CD4-positive, alpha-beta T cell (primary cell): ENCODE data around the gene HMGN2. TPM values are rescaled to one million over a fixed set of nuclear protein-coding genes. Genes with fewer than 3 reads are reported as not detected.

Experiments used
- ATAC-seq: fragments of 200-7000 bp; cut with Tn5 transposase; one replicate; pipeline ENCODE4 v1.10.0; 2022; ENCODE audit warnings: mild to moderate bottlenecking; ENCODE audit not compliant: poor library complexity
- CTCF ChIA-PET: fragments of 350-600 bp; sonication (Branson Sonifier 250); formaldehyde crosslinking; loops from one replicate; lab custom pipeline; 2021; ENCODE audit warnings: antibody characterized with exemption, inconsistent platforms; lab: Charles Lee
- POLR2A ChIA-PET: fragments of 350-600 bp; sonication (Branson Sonifier 250); formaldehyde crosslinking; loops from one replicate; lab custom pipeline; 2021; ENCODE audit warnings: antibody characterized with exemption, inconsistent platforms; lab: Charles Lee
- DNase-seq, 14 experiments: peaks; one replicate each; pipeline ENCODE4 v3.0.0-alpha.2; 2013 to 2020; ENCODE audit warnings: mixed read lengths in 2 of 14
- H3K27ac ChIP-seq, 2 donors: one replicate each; pipeline versions ENCODE4 v1.5.1 to v1.7.0; 2013; ENCODE audit warnings: low read length in 2 of 2, low read depth in 1 of 2, mild to moderate bottlenecking in 1 of 2
- H3K27me3 ChIP-seq, 2 experiments: 1 replicate in 1 of 2; 2 replicates in 1 of 2; pipeline versions ENCODE4 v1.6.1 to v1.7.0; 2013; ENCODE audit warnings: low read length in 2 of 2, control low read depth in 1 of 2, mild to moderate bottlenecking in 1 of 2, moderate library complexity in 1 of 2; ENCODE audit not compliant: insufficient read depth in 2 of 2, control insufficient read depth in 1 of 2
- H3K36me3 ChIP-seq: one replicate; pipeline ENCODE4 v1.6.1; 2013; ENCODE audit warnings: low read length, control low read depth; ENCODE audit not compliant: insufficient read depth
- H3K4me1 ChIP-seq: one replicate; pipeline ENCODE4 v1.6.1; 2013; ENCODE audit warnings: low read length, control low read depth; ENCODE audit not compliant: insufficient read depth
- H3K4me3 ChIP-seq: one replicate; pipeline ENCODE4 v1.5.1; 2013; ENCODE audit warnings: mild to moderate bottlenecking, low read length, moderate library complexity
- H3K9me3 ChIP-seq, 2 experiments: 1 replicate in 1 of 2; 2 replicates in 1 of 2; pipeline versions ENCODE4 v1.6.1 to v1.7.0; 2013; ENCODE audit warnings: low read length in 2 of 2, mild to moderate bottlenecking in 2 of 2, control low read depth in 1 of 2, moderate library complexity in 1 of 2; ENCODE audit not compliant: control insufficient read depth in 1 of 2, insufficient read depth in 1 of 2
- H3K27ac Mint-ChIP-seq: one replicate; pipeline ENCODE4 v1.8.0; 2020; ENCODE audit warnings: mixed read lengths
- H3K27me3 Mint-ChIP-seq: one replicate; pipeline ENCODE4 v1.8.0; 2021; ENCODE audit warnings: mixed read lengths
- H3K36me3 Mint-ChIP-seq: one replicate; pipeline ENCODE4 v1.8.0; 2021; ENCODE audit warnings: low read depth, mixed read lengths
- H3K4me1 Mint-ChIP-seq: one replicate; pipeline ENCODE4 v1.8.0; 2021; ENCODE audit warnings: low read depth, mixed read lengths
- H3K4me3 Mint-ChIP-seq: one replicate; pipeline ENCODE4 v1.8.0; 2020; ENCODE audit warnings: mild to moderate bottlenecking, mixed read lengths
- H3K9me3 Mint-ChIP-seq: one replicate; pipeline ENCODE4 v1.8.0; 2020; ENCODE audit warnings: mixed read lengths
- intact Hi-C, 2 experiments: fragments of 100-400 bp; cut with DNase I in 1 of 2; cut with micrococcal nuclease in 1 of 2; formaldehyde crosslinking; loops; one replicate each; pipeline versions ENCODE4 v1.15.1 to v1.9.0; 2023 to 2025; cut with DNase I, micrococcal nuclease
- total RNA-seq, 174 experiments: library from RNA in 2 of 174; stranded (reverse) in 2 of 174; gene quantifications; one replicate each; pipeline ENCODE4 v1.2.3 and lab custom pipeline; 2021 to 2026
- TF ChIP-seq, protein P1 (sequence below): fragments of 200-600 bp; IDR thresholded peaks from one replicate; pipeline ENCODE4 v1.8.0; 2022; ENCODE audit warnings: antibody characterized with exemption, mild to moderate bottlenecking

Gene HMGN2
- total RNA-seq, 2 experiments from 2014 or later: 323 to 330 TPM

DNA sequence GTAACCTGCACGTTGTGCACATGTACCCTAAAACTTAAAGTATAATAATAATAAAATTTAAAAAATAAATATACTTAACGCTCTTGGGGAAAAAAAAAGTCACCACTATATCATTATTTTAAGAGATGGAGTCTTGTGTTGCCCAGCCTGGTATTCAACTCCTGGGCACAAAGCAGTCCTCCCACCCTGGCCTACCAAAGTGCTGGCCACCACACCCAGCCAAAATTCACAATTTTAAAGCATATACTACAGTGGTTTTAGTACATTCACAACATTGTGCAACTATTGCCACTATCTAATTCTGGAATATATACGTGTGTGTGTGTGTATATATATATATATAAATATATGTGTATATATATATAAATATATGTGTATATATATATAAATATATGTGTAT lies 5.9 kb downstream of the HMGN2 start:
- ChIA-PET CTCF (interaction anchor here (0.6 to 1.3 kb wide), 2 partner anchors 9 to 22 kb away, joined by 3 to 4 read pairs; no protein-coding TSS in a partner anchor), POLR2A (no interaction called here)
- Mint-ChIP-seq H3K27ac (peak overlapping the region; percentile 19), H3K4me3 (no peak overlapping the region), H3K9me3 (no peaks in the 10 kb centered on the region), H3K4me1 (peaks cover 35% of the 10 kb centered on the region), H3K36me3 (peaks cover 75% of the 10 kb centered on the region), H3K27me3 (no peaks in the 10 kb centered on the region)
- no peak overlapping the region for H3K4me3 ChIP-seq
- ATAC-seq: no peak
- H3K27ac ChIP-seq: no peak overlapping the region
- intact Hi-C loops: no loop called here
- peaks cover 47% of the 10 kb centered on the region for H3K36me3 ChIP-seq
- H3K27me3 ChIP-seq: no peaks in the 10 kb centered on the region
- TF ChIP-seq, protein P1, sequence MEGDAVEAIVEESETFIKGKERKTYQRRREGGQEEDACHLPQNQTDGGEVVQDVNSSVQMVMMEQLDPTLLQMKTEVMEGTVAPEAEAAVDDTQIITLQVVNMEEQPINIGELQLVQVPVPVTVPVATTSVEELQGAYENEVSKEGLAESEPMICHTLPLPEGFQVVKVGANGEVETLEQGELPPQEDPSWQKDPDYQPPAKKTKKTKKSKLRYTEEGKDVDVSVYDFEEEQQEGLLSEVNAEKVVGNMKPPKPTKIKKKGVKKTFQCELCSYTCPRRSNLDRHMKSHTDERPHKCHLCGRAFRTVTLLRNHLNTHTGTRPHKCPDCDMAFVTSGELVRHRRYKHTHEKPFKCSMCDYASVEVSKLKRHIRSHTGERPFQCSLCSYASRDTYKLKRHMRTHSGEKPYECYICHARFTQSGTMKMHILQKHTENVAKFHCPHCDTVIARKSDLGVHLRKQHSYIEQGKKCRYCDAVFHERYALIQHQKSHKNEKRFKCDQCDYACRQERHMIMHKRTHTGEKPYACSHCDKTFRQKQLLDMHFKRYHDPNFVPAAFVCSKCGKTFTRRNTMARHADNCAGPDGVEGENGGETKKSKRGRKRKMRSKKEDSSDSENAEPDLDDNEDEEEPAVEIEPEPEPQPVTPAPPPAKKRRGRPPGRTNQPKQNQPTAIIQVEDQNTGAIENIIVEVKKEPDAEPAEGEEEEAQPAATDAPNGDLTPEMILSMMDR: no peak
- no peak for DNase-seq
- H3K4me1 ChIP-seq: peaks cover 14% of the 10 kb centered on the region
- no peaks in the 10 kb centered on the region for H3K9me3 ChIP-seq

DNA sequence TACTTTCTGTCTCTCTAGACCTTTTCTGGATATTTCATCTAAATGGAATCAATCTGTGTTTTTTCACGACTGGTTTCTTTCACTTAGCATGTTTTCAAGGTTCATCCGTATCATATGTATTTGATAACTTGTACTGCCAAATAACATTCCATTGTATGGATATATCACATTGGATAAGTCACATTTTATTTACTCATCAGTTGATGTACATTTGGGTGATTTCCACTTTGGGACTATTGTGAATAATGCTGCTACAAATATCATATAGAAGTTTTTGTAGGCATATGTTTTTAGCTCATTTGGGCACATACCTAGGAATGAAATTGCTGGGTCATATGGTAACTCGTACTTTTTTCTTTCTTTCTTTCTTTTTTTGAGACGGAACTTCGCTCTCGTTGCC lies 6.7 kb downstream of the HMGN2 start:
- POLR2A ChIA-PET: interaction anchor here (1.2 kb wide), 1 partner anchor 22 kb away, joined by 4 read pairs; no protein-coding TSS in a partner anchor

DNA sequence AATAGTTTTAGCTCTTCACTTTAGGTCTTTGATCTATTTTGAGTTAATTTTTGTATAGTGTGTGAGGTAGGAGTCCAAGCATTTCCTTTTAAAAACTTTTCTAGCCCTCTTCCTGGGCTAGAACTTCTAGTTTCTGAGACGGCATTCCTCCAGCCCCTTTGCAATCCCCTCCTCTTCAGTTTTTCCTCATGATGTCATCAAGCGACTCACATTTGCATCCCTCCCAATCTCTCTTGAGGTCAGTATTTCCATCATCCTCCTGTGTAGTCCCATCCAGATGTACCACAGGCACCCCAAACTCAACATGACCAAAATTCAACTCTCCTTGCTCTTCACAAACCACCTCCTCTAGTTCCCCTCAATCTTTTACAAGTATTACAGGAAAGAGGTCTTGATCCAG lies 10.7 kb downstream of the HMGN2 start:
- H3K36me3 Mint-ChIP-seq: peaks cover 32% of the 10 kb centered on the region
- intact Hi-C loops: no loop called here

More for the DNA sequence above, 6.7 kb downstream of the HMGN2 start:
- H3K27ac ChIP-seq: no peak overlapping the region
- no peak for ATAC-seq
- H3K4me3 Mint-ChIP-seq: no peak overlapping the region
- no peak overlapping the region for H3K4me3 ChIP-seq
- intact Hi-C loops: no loop called here
- H3K36me3 ChIP-seq: peaks cover 40% of the 10 kb centered on the region
- H3K4me1 ChIP-seq: peaks cover 5% of the 10 kb centered on the region
- CTCF ChIA-PET: interaction anchor here (1.3 kb wide), 1 partner anchor 22 kb away, joined by 4 read pairs; no protein-coding TSS in a partner anchor
- no peak for DNase-seq
- TF ChIP-seq, protein P1: no peak
- peaks cover 66% of the 10 kb centered on the region for H3K36me3 Mint-ChIP-seq
- H3K27me3 ChIP-seq: no peaks in the 10 kb centered on the region
- peak overlapping the region; percentile 32 for H3K27ac Mint-ChIP-seq
- peaks cover 27% of the 10 kb centered on the region for H3K4me1 Mint-ChIP-seq
- no peaks in the 10 kb centered on the region for H3K9me3 Mint-ChIP-seq
- no peaks in the 10 kb centered on the region for H3K9me3 ChIP-seq
- H3K27me3 Mint-ChIP-seq: no peaks in the 10 kb centered on the region

More for the DNA sequence above, 10.7 kb downstream of the HMGN2 start:
- TF ChIP-seq, protein P1: no peak
- no peak for ATAC-seq
- Histone ChIP-seq H3K36me3 (peaks cover 7% of the 10 kb centered on the region), H3K9me3 (no peaks in the 10 kb centered on the region), H3K27ac (no peak overlapping the region), H3K4me1 (no peaks in the 10 kb centered on the region), H3K4me3 (no peak overlapping the region), H3K27me3 (no peaks in the 10 kb centered on the region)
- POLR2A ChIA-PET: no interaction called here
- Mint-ChIP-seq H3K9me3 (no peaks in the 10 kb centered on the region), H3K4me3 (no peak overlapping the region), H3K4me1 (peaks cover 9% of the 10 kb centered on the region), H3K27me3 (no peaks in the 10 kb centered on the region), H3K27ac (peak overlapping the region; percentile 79)
- DNase-seq: no peak
- CTCF ChIA-PET: no interaction called here
